DND-41 (cell line): ENCODE measurements around the gene GNAS.

ENCODE experiments used
- ATAC-seq: fragments of 200-7000 bp; cut with Tn5 transposase; 3 replicates; pipeline ENCODE4 v1.9.1; 2021; ENCODE audit warnings: low read depth; ENCODE audit not compliant: insufficient read depth
- DNase-seq: peaks from one replicate; pipeline ENCODE4 v3.0.0-alpha.2; 2020
- H2AFZ ChIP-seq: 2 replicates; pipeline ENCODE4 v1.6.0; 2012; ENCODE audit warnings: low read depth, low read length
- H3K27ac ChIP-seq: 2 replicates; pipeline ENCODE4 v1.5.1; 2012; ENCODE audit warnings: low read length, inconsistent platforms
- H3K27me3 ChIP-seq: fragments of 200-600 bp; sonication (generic); 2 replicates; pipeline ENCODE4 v1.6.0; 2012; ENCODE audit warnings: low read length, mild to moderate bottlenecking, inconsistent platforms; ENCODE audit not compliant: insufficient read depth, poor library complexity
- H3K36me3 ChIP-seq: 2 replicates; pipeline ENCODE4 v1.5.1; 2012; ENCODE audit warnings: low read length, inconsistent platforms; ENCODE audit not compliant: insufficient read depth
- H3K4me1 ChIP-seq: 2 replicates; pipeline ENCODE4 v1.5.1; 2012; ENCODE audit warnings: mild to moderate bottlenecking, low read length; ENCODE audit not compliant: insufficient read depth
- H3K4me2 ChIP-seq: 2 replicates; pipeline ENCODE4 v1.6.0; 2012; ENCODE audit warnings: mild to moderate bottlenecking, moderate library complexity, low read length, inconsistent platforms; ENCODE audit not compliant: insufficient read depth
- H3K4me3 ChIP-seq, 2 experiments: fragments of 200-600 bp in 1 of 2; shearing (Covaris generic) in 1 of 2; 2 replicates each; pipeline ENCODE4 v1.5.1; 2012 to 2016; ENCODE audit warnings: inconsistent platforms in 2 of 2, low read length in 2 of 2, mild to moderate bottlenecking in 2 of 2, low read depth in 1 of 2, moderate library complexity in 1 of 2
- H3K79me2 ChIP-seq: 2 replicates; pipeline ENCODE4 v1.6.0; 2012; ENCODE audit warnings: low read length, inconsistent platforms; ENCODE audit not compliant: insufficient read depth
- H3K9ac ChIP-seq: 2 replicates; pipeline ENCODE4 v1.6.0; 2012; ENCODE audit warnings: low read depth, mild to moderate bottlenecking, inconsistent platforms, low read length, moderate library complexity
- H3K9me3 ChIP-seq: 2 replicates; pipeline ENCODE4 v1.5.1; 2012; ENCODE audit warnings: low read length, moderate library complexity, mild to moderate bottlenecking, inconsistent platforms; ENCODE audit not compliant: insufficient read depth, severe bottlenecking
- H4K20me1 ChIP-seq: 2 replicates; pipeline ENCODE4 v1.6.0; 2012; ENCODE audit warnings: low read length; ENCODE audit not compliant: insufficient read depth
- CTCF ChIP-seq: IDR thresholded peaks from 2 replicates; pipeline ENCODE4 v1.5.1; 2012; ENCODE audit warnings: borderline replicate concordance, low read length, moderate library complexity, mild to moderate bottlenecking; ENCODE audit not compliant: poor library complexity, severe bottlenecking; ENCODE audit errors: extremely low read depth
- EZH2 ChIP-seq: IDR thresholded peaks from 3 replicates; pipeline ENCODE4 v1.6.1; 2012; ENCODE audit warnings: borderline replicate concordance, low read depth, mild to moderate bottlenecking, moderate library complexity, low read length, inconsistent platforms; ENCODE audit not compliant: severe bottlenecking

The GNAS gene

GRCh38 chr20:58808271-58809046, 44.1 kb upstream of the GNAS start:
- no peak for TF ChIP-seq CTCF
- no peak for TF ChIP-seq EZH2
- ATAC-seq = no peak

GRCh38 chr20:58810116-58810878, 42.2 kb upstream of the GNAS start:
- DNase-seq (no peak), ATAC-seq (no peak)
- Histone ChIP-seq H3K4me3 (no peak overlapping the region), H3K4me1 (peaks cover 2% of the 10 kb centered on the region), H3K9me3 (no peaks in the 10 kb centered on the region), H3K4me2 (no peak overlapping the region), H3K9ac (no peak overlapping the region), H3K79me2 (no peaks in the 10 kb centered on the region), H3K27me3 (peaks cover 21% of the 10 kb centered on the region), H3K36me3 (no peaks in the 10 kb centered on the region), H4K20me1 (peaks cover 5% of the 10 kb centered on the region; the same call in 1 of the 2 replicates), H2AFZ (no peak overlapping the region), H3K27ac (no peak overlapping the region)
- TF ChIP-seq CTCF (no peak), EZH2 (no peak)

More at GRCh38 chr20:58808271-58809046, 44.1 kb upstream of the GNAS start:
- Histone ChIP-seq H3K4me1 (no peaks in the 10 kb centered on the region), H3K27ac (no peak overlapping the region), H3K4me3 (no peak overlapping the region), H3K79me2 (no peaks in the 10 kb centered on the region), H3K36me3 (no peaks in the 10 kb centered on the region), H4K20me1 (peaks cover 5% of the 10 kb centered on the region; the same call in 1 of the 2 replicates), H3K9me3 (no peaks in the 10 kb centered on the region), H3K9ac (no peak overlapping the region), H3K27me3 (peaks cover 19% of the 10 kb centered on the region), H2AFZ (no peak overlapping the region), H3K4me2 (no peak overlapping the region)
- DNase-seq = no peak

GRCh38 chr20:58810879-58811250, 41.7 kb upstream of the GNAS start:
- no peak overlapping the region for H2AFZ ChIP-seq
- no peak for ATAC-seq
- H3K4me3 ChIP-seq = no peak overlapping the region
- H3K36me3 ChIP-seq = no peaks in the 10 kb centered on the region
- H3K4me2 ChIP-seq = no peak overlapping the region
- no peak overlapping the region for H3K27ac ChIP-seq
- H3K27me3 ChIP-seq = peaks cover 21% of the 10 kb centered on the region
- no peak for TF ChIP-seq CTCF
- TF ChIP-seq EZH2 = no peak
- H3K9me3 ChIP-seq = no peaks in the 10 kb centered on the region
- peaks cover 5% of the 10 kb centered on the region; the same call in 1 of the 2 replicates for H4K20me1 ChIP-seq
- no peaks in the 10 kb centered on the region for H3K79me2 ChIP-seq
- no peak overlapping the region for H3K9ac ChIP-seq
- peaks cover 8% of the 10 kb centered on the region for H3K4me1 ChIP-seq
- DNase-seq = no peak
